HepG2 (cell line): ENCODE measurements around the gene GATA5. TPM values are rescaled to one million over a fixed set of nuclear protein-coding genes. Genes with fewer than 3 reads are reported as not detected.
A peak's percentile ranks its signal among the peaks of the same experiment; 100 is the strongest.

Experiments used
- CEBPB ChIP-seq: IDR thresholded peaks from 2 replicates; pipeline ENCODE4 v1.6.1; 2011; ENCODE audit warnings: low read depth, low read length, improper control_type of control experiment, borderline replicate concordance
- HOXA3 ChIP-seq: sonication (generic); formaldehyde crosslinking; IDR thresholded peaks from 2 replicates; pipeline ENCODE4 v1.5.0; 2020; ENCODE audit warnings: missing genetic modification reagents
- MXI1 ChIP-seq: IDR thresholded peaks from 3 replicates; pipeline ENCODE4 v1.6.1; 2012; ENCODE audit warnings: low read depth, low read length, inconsistent platforms, borderline replicate concordance
- NFKB2 ChIP-seq: sonication (generic); formaldehyde crosslinking; IDR thresholded peaks from 2 replicates; pipeline ENCODE4 v1.4.0; 2020; ENCODE audit warnings: missing genetic modification reagents, borderline replicate concordance
- PAF1 ChIP-seq: IDR thresholded peaks from 2 replicates; pipeline ENCODE4 v1.6.1; 2016; ENCODE audit warnings: missing genetic modification reagents, missing compliant biosample characterization
- PHF5A ChIP-seq: IDR thresholded peaks from one replicate; pipeline ENCODE4 v1.6.1; 2018; ENCODE audit warnings: low read depth, missing genetic modification reagents; ENCODE audit not compliant: unreplicated experiment
- RFXAP ChIP-seq: sonication (generic); formaldehyde crosslinking; IDR thresholded peaks from 2 replicates; pipeline ENCODE4 v1.4.0; 2020; ENCODE audit warnings: missing genetic modification reagents, borderline replicate concordance
- TBX2 ChIP-seq: sonication (generic); formaldehyde crosslinking; IDR thresholded peaks from 2 replicates; pipeline ENCODE4 v1.5.0; 2020; ENCODE audit warnings: missing genetic modification reagents, mild to moderate bottlenecking, borderline replicate concordance
- ZFX ChIP-seq: sonication (generic); formaldehyde crosslinking; IDR thresholded peaks from 2 replicates; pipeline ENCODE4 v1.4.0; 2020; ENCODE audit warnings: mild to moderate bottlenecking, low read depth, missing genetic modification reagents, moderate library complexity
- ZNF230 ChIP-seq: sonication (generic); formaldehyde crosslinking; IDR thresholded peaks from 2 replicates; pipeline ENCODE4 v1.4.0; 2020; ENCODE audit warnings: mild to moderate bottlenecking, missing genetic modification reagents
- ZNF598 ChIP-seq: sonication (generic); formaldehyde crosslinking; IDR thresholded peaks from 2 replicates; pipeline ENCODE4 v1.5.1; 2020; ENCODE audit warnings: mild to moderate bottlenecking, missing genetic modification reagents, borderline replicate concordance
- ZNF615 ChIP-seq: sonication (generic); formaldehyde crosslinking; IDR thresholded peaks from 2 replicates; pipeline ENCODE4 v1.5.0; 2020; ENCODE audit warnings: mild to moderate bottlenecking, missing genetic modification reagents, borderline replicate concordance
- ZNF782 ChIP-seq: sonication (generic); formaldehyde crosslinking; IDR thresholded peaks from 2 replicates; pipeline ENCODE4 v1.4.0; 2020; ENCODE audit warnings: missing genetic modification reagents, mild to moderate bottlenecking, borderline replicate concordance
- polyA plus RNA-seq, 8 experiments: library from polyadenylated mRNA; depleted of rRNA in 3 of 8; stranded (reverse) in 7 of 8; unstranded in 1 of 8; fragments of >200 nt; fragmentation: Illumina TruSeq in 4 of 8; extraction: Trizol in 4 of 8; gene quantifications; 2 replicates each; pipeline versions ENCODE4 v1.2.1 to v1.2.3, GENCODE V29; 2011 to 2016; ENCODE audit warnings: low read depth in 4 of 8, missing spikeins in 1 of 8, mixed read lengths in 1 of 8; ENCODE audit not compliant: insufficient read depth in 1 of 8
- total RNA-seq, 5 experiments: library from RNA; depleted of rRNA; stranded (reverse); fragments of >200 nt; fragmentation: Illumina TruSeq; extraction: Trizol; gene quantifications; 2 replicates each; pipeline ENCODE4 v1.2.3, GENCODE V29; 2016; ENCODE audit warnings: low read depth in 1 of 5
- TF ChIP-seq, protein P1 (sequence below): sonication (generic); formaldehyde crosslinking; IDR thresholded peaks from 2 replicates; pipeline ENCODE4 v1.4.0; 2020; ENCODE audit warnings: missing genetic modification reagents, borderline replicate concordance
- TF ChIP-seq, protein P2 (sequence below): sonication (generic); formaldehyde crosslinking; IDR thresholded peaks from 2 replicates; pipeline ENCODE4 v1.5.0; 2020; ENCODE audit warnings: missing genetic modification reagents
- TF ChIP-seq, protein P3 (sequence below): sonication (generic); formaldehyde crosslinking; IDR thresholded peaks from 2 replicates; pipeline ENCODE4 v1.5.0; 2020; ENCODE audit warnings: mild to moderate bottlenecking, missing genetic modification reagents, borderline replicate concordance
- TF ChIP-seq, protein P4 (sequence below): IDR thresholded peaks from 2 replicates; pipeline ENCODE4 v1.6.1; 2016; ENCODE audit warnings: missing compliant biosample characterization, missing genetic modification reagents, borderline replicate concordance

Gene GATA5
- total and polyA plus RNA-seq, 2 of the 13 experiments (the other 11 are each of a cell fraction or from before 2014, with no cell fraction given): 0.12 to 0.20 TPM

DNA sequence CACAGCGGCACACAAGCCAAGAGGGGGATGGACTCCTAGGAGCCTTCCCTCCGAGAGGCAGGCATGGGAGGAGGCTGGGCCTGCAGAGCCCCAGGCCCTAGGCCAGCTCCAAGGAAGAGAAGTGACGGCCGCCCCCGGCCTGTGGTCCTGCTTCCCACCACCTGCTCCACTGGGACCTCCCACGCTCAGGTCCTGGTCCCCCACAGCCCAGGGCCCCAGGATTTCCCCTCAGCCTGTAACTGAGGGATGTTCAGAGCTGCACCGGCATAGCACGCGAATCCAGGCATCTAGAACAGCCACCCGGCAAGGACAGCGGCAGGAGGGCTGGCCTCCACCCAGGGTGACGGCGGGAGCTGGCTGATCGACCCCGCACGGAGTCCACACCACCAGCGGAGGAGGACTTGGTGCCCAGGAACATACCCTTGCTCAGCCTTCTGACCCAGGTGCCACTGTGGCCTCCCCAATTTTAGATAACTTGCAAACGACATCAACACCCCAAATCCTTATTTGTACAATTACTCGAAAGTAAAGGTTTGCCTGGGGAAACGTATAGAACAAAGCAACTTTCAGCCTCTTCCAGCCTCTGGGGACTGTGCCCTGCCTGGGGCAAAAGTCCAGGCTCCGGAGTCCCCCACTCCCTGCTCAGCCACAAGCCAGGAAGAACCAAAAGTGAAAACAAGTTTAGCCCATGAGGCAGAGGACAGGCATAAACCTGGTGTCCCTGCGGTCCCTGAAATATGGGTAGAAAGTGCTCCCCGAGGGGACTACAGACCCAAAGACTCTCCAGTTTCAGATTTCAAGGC lies 3.5 kb downstream of the GATA5 start (continued):
- TF ChIP-seq, protein P1, sequence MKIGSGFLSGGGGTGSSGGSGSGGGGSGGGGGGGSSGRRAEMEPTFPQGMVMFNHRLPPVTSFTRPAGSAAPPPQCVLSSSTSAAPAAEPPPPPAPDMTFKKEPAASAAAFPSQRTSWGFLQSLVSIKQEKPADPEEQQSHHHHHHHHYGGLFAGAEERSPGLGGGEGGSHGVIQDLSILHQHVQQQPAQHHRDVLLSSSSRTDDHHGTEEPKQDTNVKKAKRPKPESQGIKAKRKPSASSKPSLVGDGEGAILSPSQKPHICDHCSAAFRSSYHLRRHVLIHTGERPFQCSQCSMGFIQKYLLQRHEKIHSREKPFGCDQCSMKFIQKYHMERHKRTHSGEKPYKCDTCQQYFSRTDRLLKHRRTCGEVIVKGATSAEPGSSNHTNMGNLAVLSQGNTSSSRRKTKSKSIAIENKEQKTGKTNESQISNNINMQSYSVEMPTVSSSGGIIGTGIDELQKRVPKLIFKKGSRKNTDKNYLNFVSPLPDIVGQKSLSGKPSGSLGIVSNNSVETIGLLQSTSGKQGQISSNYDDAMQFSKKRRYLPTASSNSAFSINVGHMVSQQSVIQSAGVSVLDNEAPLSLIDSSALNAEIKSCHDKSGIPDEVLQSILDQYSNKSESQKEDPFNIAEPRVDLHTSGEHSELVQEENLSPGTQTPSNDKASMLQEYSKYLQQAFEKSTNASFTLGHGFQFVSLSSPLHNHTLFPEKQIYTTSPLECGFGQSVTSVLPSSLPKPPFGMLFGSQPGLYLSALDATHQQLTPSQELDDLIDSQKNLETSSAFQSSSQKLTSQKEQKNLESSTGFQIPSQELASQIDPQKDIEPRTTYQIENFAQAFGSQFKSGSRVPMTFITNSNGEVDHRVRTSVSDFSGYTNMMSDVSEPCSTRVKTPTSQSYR (CRISPR knock-in tag): 0 out of 2 replicates have a peak, but pooled peaks have one; percentile 49
- TF ChIP-seq ZNF782 (CRISPR knock-in tag): no peak
- TF ChIP-seq, protein P2, sequence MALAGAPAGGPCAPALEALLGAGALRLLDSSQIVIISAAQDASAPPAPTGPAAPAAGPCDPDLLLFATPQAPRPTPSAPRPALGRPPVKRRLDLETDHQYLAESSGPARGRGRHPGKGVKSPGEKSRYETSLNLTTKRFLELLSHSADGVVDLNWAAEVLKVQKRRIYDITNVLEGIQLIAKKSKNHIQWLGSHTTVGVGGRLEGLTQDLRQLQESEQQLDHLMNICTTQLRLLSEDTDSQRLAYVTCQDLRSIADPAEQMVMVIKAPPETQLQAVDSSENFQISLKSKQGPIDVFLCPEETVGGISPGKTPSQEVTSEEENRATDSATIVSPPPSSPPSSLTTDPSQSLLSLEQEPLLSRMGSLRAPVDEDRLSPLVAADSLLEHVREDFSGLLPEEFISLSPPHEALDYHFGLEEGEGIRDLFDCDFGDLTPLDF: no peak
- no peak for TF ChIP-seq PHF5A (CRISPR knock-in tag)
- TF ChIP-seq ZNF598 (CRISPR knock-in tag): peak; percentile 82
- TF ChIP-seq ZNF615 (CRISPR knock-in tag): no peak
- peak; percentile 10; the same call in 1 of the 2 replicates for TF ChIP-seq RFXAP (CRISPR knock-in tag)
- TF ChIP-seq, protein P3, sequence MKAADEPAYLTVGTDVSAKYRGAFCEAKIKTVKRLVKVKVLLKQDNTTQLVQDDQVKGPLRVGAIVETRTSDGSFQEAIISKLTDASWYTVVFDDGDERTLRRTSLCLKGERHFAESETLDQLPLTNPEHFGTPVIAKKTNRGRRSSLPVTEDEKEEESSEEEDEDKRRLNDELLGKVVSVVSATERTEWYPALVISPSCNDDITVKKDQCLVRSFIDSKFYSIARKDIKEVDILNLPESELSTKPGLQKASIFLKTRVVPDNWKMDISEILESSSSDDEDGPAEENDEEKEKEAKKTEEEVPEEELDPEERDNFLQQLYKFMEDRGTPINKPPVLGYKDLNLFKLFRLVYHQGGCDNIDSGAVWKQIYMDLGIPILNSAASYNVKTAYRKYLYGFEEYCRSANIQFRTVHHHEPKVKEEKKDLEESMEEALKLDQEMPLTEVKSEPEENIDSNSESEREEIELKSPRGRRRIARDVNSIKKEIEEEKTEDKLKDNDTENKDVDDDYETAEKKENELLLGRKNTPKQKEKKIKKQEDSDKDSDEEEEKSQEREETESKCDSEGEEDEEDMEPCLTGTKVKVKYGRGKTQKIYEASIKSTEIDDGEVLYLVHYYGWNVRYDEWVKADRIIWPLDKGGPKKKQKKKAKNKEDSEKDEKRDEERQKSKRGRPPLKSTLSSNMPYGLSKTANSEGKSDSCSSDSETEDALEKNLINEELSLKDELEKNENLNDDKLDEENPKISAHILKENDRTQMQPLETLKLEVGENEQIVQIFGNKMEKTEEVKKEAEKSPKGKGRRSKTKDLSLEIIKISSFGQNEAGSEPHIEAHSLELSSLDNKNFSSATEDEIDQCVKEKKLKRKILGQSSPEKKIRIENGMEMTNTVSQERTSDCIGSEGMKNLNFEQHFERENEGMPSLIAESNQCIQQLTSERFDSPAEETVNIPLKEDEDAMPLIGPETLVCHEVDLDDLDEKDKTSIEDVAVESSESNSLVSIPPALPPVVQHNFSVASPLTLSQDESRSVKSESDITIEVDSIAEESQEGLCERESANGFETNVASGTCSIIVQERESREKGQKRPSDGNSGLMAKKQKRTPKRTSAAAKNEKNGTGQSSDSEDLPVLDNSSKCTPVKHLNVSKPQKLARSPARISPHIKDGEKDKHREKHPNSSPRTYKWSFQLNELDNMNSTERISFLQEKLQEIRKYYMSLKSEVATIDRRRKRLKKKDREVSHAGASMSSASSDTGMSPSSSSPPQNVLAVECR: no peak; the same call in 1 of the 2 replicates
- TF ChIP-seq ZNF230: 0 out of 2 replicates have a peak, but pooled peaks have one; percentile 10
- TF ChIP-seq ZFX (CRISPR knock-in tag): peak; percentile 63; the same call in 1 of the 2 replicates
- no peak for TF ChIP-seq CEBPB
- TF ChIP-seq MXI1: no peak
- TF ChIP-seq HOXA3 (CRISPR knock-in tag): peak; percentile 29; the same call in 1 of the 2 replicates
- TF ChIP-seq NFKB2: 0 out of 2 replicates have a peak, but pooled peaks have one; percentile 35
- TF ChIP-seq TBX2 (CRISPR knock-in tag): peak; percentile 49; the same call in 1 of the 2 replicates
- no peak for TF ChIP-seq PAF1 (CRISPR knock-in tag)
- TF ChIP-seq, protein P4, sequence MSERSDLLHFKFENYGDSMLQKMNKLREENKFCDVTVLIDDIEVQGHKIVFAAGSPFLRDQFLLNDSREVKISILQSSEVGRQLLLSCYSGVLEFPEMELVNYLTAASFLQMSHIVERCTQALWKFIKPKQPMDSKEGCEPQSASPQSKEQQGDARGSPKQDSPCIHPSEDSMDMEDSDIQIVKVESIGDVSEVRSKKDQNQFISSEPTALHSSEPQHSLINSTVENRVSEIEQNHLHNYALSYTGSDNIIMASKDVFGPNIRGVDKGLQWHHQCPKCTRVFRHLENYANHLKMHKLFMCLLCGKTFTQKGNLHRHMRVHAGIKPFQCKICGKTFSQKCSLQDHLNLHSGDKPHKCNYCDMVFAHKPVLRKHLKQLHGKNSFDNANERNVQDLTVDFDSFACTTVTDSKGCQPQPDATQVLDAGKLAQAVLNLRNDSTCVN (CRISPR knock-in tag): no peak
